UCSD-AML1 (cell line): ENCODE data around the gene DIO2.

Source experiments
- DNase-seq: peaks from one replicate; lab custom pipeline; 2025; ENCODE audit not compliant: unreplicated experiment; lab: John Stamatoyannopoulos, UW

The DIO2 gene

GRCh38 chr14:80172375-80173051, 38.8 kb downstream of the DIO2 start:
- DNase-seq: no peak

- DNase-seq: no peak
Measured at GRCh38 chr14:80167793-80168448, 43.4 kb downstream of the DIO2 start.

GRCh38 chr14:80164991-80165721, 46.1 kb downstream of the DIO2 start:
- DNase-seq: no peak

GRCh38 chr14:80152763-80153162, 58.5 kb downstream of the DIO2 start:
- no peak for DNase-seq

- DNase-seq: no peak
Measured at GRCh38 chr14:80152166-80152565, 59.1 kb downstream of the DIO2 start.

- DNase-seq: no peak
Measured at GRCh38 chr14:80150301-80150700, 61.0 kb downstream of the DIO2 start.
